T-helper 9 cell (primary cell): ENCODE measurements around the gene IFIT5.
"Not testable (repeated sequence)": the region's sequence is repeated elsewhere in the genome, so short reads cannot be mapped to it uniquely, and the experiment has no call there.

Experiments
- DNase-seq: peaks from one replicate; pipeline ENCODE4 v3.0.0-alpha.2; 2020
- total RNA-seq, 2 donors: gene quantifications; one replicate each; lab custom pipeline; 2026; lab: John Stamatoyannopoulos, UW

IFIT5 gene
- 53.7 to 62.0 reads per million in 2 donors for total RNA-seq

- DNase-seq, result peak; percentile 47
Measured at GRCh38 chr10:89414146-89414878, at the start of gene IFIT5. IFIT5 (plus strand) TSS chr10:89414568; CDS start chr10:89414799, 231 bp downstream.

- DNase-seq, result no peak
Measured at GRCh38 chr10:89367529-89367928, 46.8 kb upstream of the IFIT5 start.

- DNase-seq, result no peak
Measured at GRCh38 chr10:89368129-89368528, 46.2 kb upstream of the IFIT5 start.

- DNase-seq, result no peak
Measured at GRCh38 chr10:89369156-89370105, 44.9 kb upstream of the IFIT5 start.

- no peak for DNase-seq
Measured at GRCh38 chr10:89371079-89371478, 43.3 kb upstream of the IFIT5 start.

- DNase-seq, result no peak
Measured at GRCh38 chr10:89371987-89372386, 42.4 kb upstream of the IFIT5 start.

GRCh38 chr10:89373916-89374711, 40.3 kb upstream of the IFIT5 start:
- no peak for DNase-seq

GRCh38 chr10:89374713-89375141, 39.6 kb upstream of the IFIT5 start:
- no peak for DNase-seq

GRCh38 chr10:89377705-89378637, 36.4 kb upstream of the IFIT5 start, which contains the start of gene IFIT1B:
IFIT1B (plus strand) TSS chr10:89378056; CDS start chr10:89378136, 80 bp downstream.
- no peak for DNase-seq

- DNase-seq, result no peak
Measured at GRCh38 chr10:89379103-89379502, 35.3 kb upstream of the IFIT5 start.

GRCh38 chr10:89382757-89383156, 31.6 kb upstream of the IFIT5 start:
- DNase-seq, result no peak

GRCh38 chr10:89384474-89385340, 29.7 kb upstream of the IFIT5 start:
- DNase-seq, result no peak

GRCh38 chr10:89388806-89389205, 25.6 kb upstream of the IFIT5 start:
- DNase-seq, result no peak

GRCh38 chr10:89389254-89389653, 25.1 kb upstream of the IFIT5 start:
- no peak for DNase-seq

- DNase-seq, result no peak
Measured at GRCh38 chr10:89390476-89391225, 23.7 kb upstream of the IFIT5 start.

GRCh38 chr10:89391226-89391576, 23.2 kb upstream of the IFIT5 start:
- DNase-seq, result not testable (repeated sequence)

GRCh38 chr10:89391907-89392756, 22.2 kb upstream of the IFIT5 start, which contains the start of gene IFIT1:
IFIT1 (plus strand) TSS chr10:89392623; CDS start chr10:89392713, 90 bp downstream.
- peak; percentile 28 for DNase-seq

GRCh38 chr10:89392974-89393373, 21.4 kb upstream of the IFIT5 start:
- DNase-seq, result no peak

GRCh38 chr10:89393898-89394297, 20.5 kb upstream of the IFIT5 start:
- DNase-seq, result no peak
